Testis (tissue), 3 donors: Measurements from ENCODE around the gene SBF1. TPM values are rescaled to one million over a fixed set of nuclear protein-coding genes. Genes with fewer than 3 reads are reported as not detected.
A peak's percentile ranks its signal among the peaks of the same experiment; 100 is the strongest.
"Not testable (repeated sequence)": the region's sequence is repeated elsewhere in the genome, so short reads cannot be mapped to it uniquely, and the experiment has no call there.

Source experiments
- DNase-seq: peaks from one replicate; pipeline ENCODE4 v3.0.0-alpha.2; 2019
- H3K27ac ChIP-seq, 2 donors: fragments of 200-600 bp; sonication (generic); one replicate each; pipeline ENCODE4 v1.5.1; 2019
- H3K27me3 ChIP-seq: fragments of 200-600 bp; sonication (generic); one replicate; pipeline ENCODE4 v1.5.1; 2019
- H3K36me3 ChIP-seq: fragments of 200-600 bp; sonication (generic); one replicate; pipeline ENCODE4 v1.5.1; 2017; ENCODE audit warnings: low read depth; ENCODE audit errors: missing control alignments
- H3K4me1 ChIP-seq: fragments of 200-600 bp; sonication (generic); one replicate; pipeline ENCODE4 v1.5.1; 2019
- H3K4me3 ChIP-seq, 2 donors: fragments of 200-600 bp; sonication (generic); one replicate each; pipeline ENCODE4 v1.5.1; 2017 to 2019
- H3K9me3 ChIP-seq: fragments of 200-600 bp; sonication (generic); one replicate; pipeline ENCODE4 v1.5.1; 2017
- CTCF ChIP-seq, 3 experiments: fragments of 450-650 bp in 2 of 3; fragments of 200-600 bp in 1 of 3; sonication (generic) in 1 of 3; IDR thresholded peaks; one replicate each; pipeline ENCODE4 v1.5.1; 2016 to 2019; ENCODE audit warnings: antibody characterized with exemption in 3 of 3, mild to moderate bottlenecking in 2 of 3, moderate library complexity in 1 of 3
- POLR2A ChIP-seq: fragments of 450-650 bp; IDR thresholded peaks from one replicate; pipeline ENCODE4 v1.6.1; 2017; ENCODE audit warnings: antibody characterized with exemption, mild to moderate bottlenecking, moderate library complexity
- WGBS, 2 donors: methylation state at CpG; one replicate each; pipeline ENCODE4 v1.1.5; 2018; 5-methylcytosine and 5-hydroxymethylcytosine counted together
- intact Hi-C: fragments of 100-400 bp; cut with DNase I; formaldehyde crosslinking; loops from one replicate; pipeline ENCODE4 v1.15.1; 2023; ENCODE audit warnings: low total_unique reads
- polyA plus RNA-seq: library from polyadenylated mRNA; stranded (reverse); fragments of 350-450 nt; fragmentation: Illumina TruSeq; extraction: RNeasy Lipid Tissue Mini Kit (QIAGEN cat#74804); gene quantifications from one replicate; pipeline ENCODE4 v1.2.3, GENCODE V29; 2014; ENCODE audit warnings: low read depth, low replicate concordance; ENCODE audit not compliant: insufficient read depth
- total RNA-seq, 2 donors: library from RNA; depleted of rRNA; stranded (reverse); fragments of >200 nt; gene quantifications; one replicate each; pipeline ENCODE4 v1.2.3, GENCODE V29; 2016

Gene SBF1
- total and polyA plus RNA-seq, 3 donors from 2014 or later: 201 to 239 (median 208) TPM

- no peak for TF ChIP-seq CTCF (IDR thresholded peaks at IDR 0.05)
- TF ChIP-seq POLR2A: no peak
- peaks cover 4% of the 10 kb centered on the region for H3K4me1 ChIP-seq
- WGBS, 2 donors: 75 to 78% methylated on average over 4 of the region's 4 CpGs
Measured at GRCh38 chr22:50400406-50400805, 74.4 kb downstream of the SBF1 start.

DNA sequence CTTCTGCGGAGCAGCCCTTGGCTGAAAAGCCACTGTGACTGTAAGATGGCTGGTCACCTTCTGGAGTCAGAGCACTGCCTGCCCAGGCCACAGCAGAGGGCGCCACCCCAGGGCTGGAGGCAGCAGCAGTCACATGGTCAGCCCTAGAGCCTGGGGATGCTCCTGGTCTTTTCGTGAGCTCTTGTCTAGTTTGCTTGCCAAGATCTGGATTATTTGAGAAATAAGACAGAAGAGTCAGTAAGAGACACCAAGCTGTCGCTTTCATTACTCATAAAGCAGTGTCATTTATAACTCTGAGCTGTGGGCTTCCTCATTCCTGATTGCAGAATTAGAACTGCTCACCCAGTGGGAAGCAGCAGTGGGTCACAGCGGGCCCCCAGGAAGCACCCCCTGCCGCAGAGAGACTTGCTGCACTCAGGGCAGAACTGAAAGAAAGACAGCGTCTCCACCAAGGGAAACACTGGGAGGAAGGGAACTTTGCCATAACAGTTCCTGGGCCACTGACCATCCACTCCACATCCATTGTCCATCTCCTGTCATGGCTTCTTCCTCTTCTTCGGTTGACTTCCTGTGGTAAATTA, 75.0 kb downstream of the SBF1 start:
- no peaks in the 10 kb centered on the region for H3K9me3 ChIP-seq
- peak; percentile 54 for DNase-seq
- intact Hi-C loops: no loop called here
- no peaks in the 10 kb centered on the region for H3K27me3 ChIP-seq
- H3K27ac ChIP-seq: peak overlapping the region in 1 of 2 donors; percentile 43
- 66 to 81% methylated on average over 8 of the region's 8 CpGs for WGBS, 2 donors
- peaks cover 4% of the 10 kb centered on the region for H3K4me1 ChIP-seq
- H3K36me3 ChIP-seq: no peaks in the 10 kb centered on the region
- TF ChIP-seq CTCF (IDR thresholded peaks at IDR 0.05) (peak in 1 of 3 experiments; percentile 5), POLR2A (no peak)
- H3K4me3 ChIP-seq: no peak overlapping the region

More at GRCh38 chr22:50400406-50400805, 74.4 kb downstream of the SBF1 start:
- Histone ChIP-seq H3K4me3 (no peak overlapping the region), H3K9me3 (no peaks in the 10 kb centered on the region), H3K27me3 (no peaks in the 10 kb centered on the region), H3K36me3 (no peaks in the 10 kb centered on the region), H3K27ac (no peak overlapping the region)
- no peak for DNase-seq
- intact Hi-C loops: no loop called here

- 76 to 80% methylated on average over 15 of the region's 15 CpGs for WGBS, 2 donors
- intact Hi-C loops: no loop called here
- no peak for DNase-seq
- H3K4me3 ChIP-seq: no peak overlapping the region
- H3K27me3 ChIP-seq: no peaks in the 10 kb centered on the region
- no peaks in the 10 kb centered on the region for H3K9me3 ChIP-seq
- TF ChIP-seq CTCF (IDR thresholded peaks at IDR 0.05): no peak
- TF ChIP-seq POLR2A: no peak
- H3K4me1 ChIP-seq: peaks cover 4% of the 10 kb centered on the region
- H3K36me3 ChIP-seq: no peaks in the 10 kb centered on the region
- peak overlapping the region in 1 of 2 donors; percentile 43 for H3K27ac ChIP-seq
Measured at GRCh38 chr22:50398831-50399648, 75.8 kb downstream of the SBF1 start.

DNA sequence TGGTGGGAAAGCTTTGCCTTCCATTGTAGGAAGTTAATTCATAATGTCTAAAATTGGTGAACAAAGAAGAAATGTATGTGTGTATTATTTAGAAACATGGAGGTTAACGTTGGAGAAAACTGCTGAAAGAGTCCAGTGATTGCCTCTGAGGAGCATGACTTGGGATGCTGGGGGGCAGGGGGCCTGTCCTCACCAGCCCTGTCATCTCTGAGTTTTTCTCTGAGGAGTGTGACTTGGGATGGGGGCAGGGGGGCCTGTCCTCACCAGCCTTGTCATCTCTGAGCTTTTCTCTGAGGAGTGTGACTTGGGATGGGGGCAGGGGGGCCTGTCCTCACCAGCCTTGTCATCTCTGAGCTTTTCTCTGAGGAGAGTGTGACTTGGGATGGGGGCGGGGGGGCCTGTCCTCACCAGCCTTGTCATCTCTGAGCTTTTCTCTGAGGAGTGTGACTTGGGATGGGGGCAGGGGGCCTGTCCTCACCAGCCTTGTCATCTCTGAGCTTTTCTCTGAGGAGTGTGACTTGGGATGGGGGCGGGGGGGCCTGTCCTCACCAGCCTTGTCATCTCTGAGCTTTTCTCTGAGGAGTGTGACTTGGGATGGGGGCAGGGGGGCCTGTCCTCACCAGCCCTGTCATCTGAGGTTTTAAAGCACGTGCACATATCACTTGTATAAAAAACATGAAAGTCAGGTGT, 77.3 kb downstream of the SBF1 start:
- WGBS, 2 donors: 67 to 68% methylated on average over 3 of the region's 4 CpGs
- H3K4me3 ChIP-seq, DNase-seq, H3K4me1 ChIP-seq, H3K9me3 ChIP-seq, intact Hi-C loops, H3K27me3 ChIP-seq, H3K36me3 ChIP-seq, H3K27ac ChIP-seq: not testable (repeated sequence)

- Histone ChIP-seq H3K27me3 (no peaks in the 10 kb centered on the region), H3K9me3 (no peaks in the 10 kb centered on the region), H3K36me3 (no peaks in the 10 kb centered on the region), H3K4me3 (no peak overlapping the region), H3K27ac (no peak overlapping the region), H3K4me1 (peaks cover 7% of the 10 kb centered on the region)
- intact Hi-C loops: no loop called here
- no peak for DNase-seq
- TF ChIP-seq POLR2A: no peak
- WGBS, 2 donors: 65 to 73% methylated on average over 6 of the region's 6 CpGs
Measured at GRCh38 chr22:50396751-50397370, 78.0 kb downstream of the SBF1 start.

Other genes starting within 250 kb of the SBF1 start
- 100 to 1,000 TPM; 136 to 143 TPM for gene TUBGCP6, start 230.0 kb downstream of the SBF1 start, total RNA-seq
- gene TUBGCP6, start 230.0 kb downstream of the SBF1 start, polyA plus RNA-seq: 40.2 TPM
- gene HDAC10, start 223.8 kb downstream of the SBF1 start, total RNA-seq: 10 to 100 TPM; 32.1 to 33.1 TPM
- gene HDAC10, start 223.8 kb downstream of the SBF1 start, polyA plus RNA-seq: 13.5 TPM
- gene MAPK12, start 213.4 kb downstream of the SBF1 start, total RNA-seq: 10 to 100 TPM; 22.3 to 25.1 TPM
- gene MAPK12, start 213.4 kb downstream of the SBF1 start, polyA plus RNA-seq: 9.1 TPM
- 10 to 100 TPM in 1 of 2 donors, 1 to 10 TPM in 1; 8.3 to 10.7 TPM for gene MAPK11, start 204.7 kb downstream of the SBF1 start, total RNA-seq
- gene MAPK11, start 204.7 kb downstream of the SBF1 start, polyA plus RNA-seq: 6.4 TPM
- 100 to 1,000 TPM; 219 to 243 TPM for gene PLXNB2, start 167.4 kb downstream of the SBF1 start, total RNA-seq
- gene PLXNB2, start 167.4 kb downstream of the SBF1 start, polyA plus RNA-seq: 98.0 TPM
- 10 to 100 TPM; 17.1 to 18.0 TPM for gene DENND6B, start 148.0 kb downstream of the SBF1 start, total RNA-seq
- 22.0 TPM for gene DENND6B, start 148.0 kb downstream of the SBF1 start, polyA plus RNA-seq
- 100 to 1,000 TPM; 138 to 142 TPM for gene PPP6R2, start 131.7 kb downstream of the SBF1 start, total RNA-seq
- gene PPP6R2, start 131.7 kb downstream of the SBF1 start, polyA plus RNA-seq: 123 TPM
- gene ADM2, start 6.5 kb upstream of the SBF1 start, total RNA-seq: 1 to 10 TPM; 1.0 to 1.9 TPM
- 0.99 TPM for gene ADM2, start 6.5 kb upstream of the SBF1 start, polyA plus RNA-seq
- gene MIOX, start 11.8 kb upstream of the SBF1 start, total RNA-seq: under 1 TPM; 0.24 to 0.25 TPM
- gene MIOX, start 11.8 kb upstream of the SBF1 start, polyA plus RNA-seq: not detected
- 100 to 1,000 TPM in 1 of 2 donors, 10 to 100 TPM in 1; 95.4 to 109 TPM for gene LMF2, start 32.7 kb upstream of the SBF1 start, total RNA-seq
- gene LMF2, start 32.7 kb upstream of the SBF1 start, polyA plus RNA-seq: 59.7 TPM
- 10 to 100 TPM; 88.5 to 89.2 TPM for gene NCAPH2, start 33.2 kb upstream of the SBF1 start, total RNA-seq
- 67.4 TPM for gene NCAPH2, start 33.2 kb upstream of the SBF1 start, polyA plus RNA-seq
- 1 to 10 TPM; 4.1 to 4.8 TPM for gene SCO2, start 50.6 kb upstream of the SBF1 start, total RNA-seq
- gene SCO2, start 50.6 kb upstream of the SBF1 start, polyA plus RNA-seq: 1.8 TPM
- 10 to 100 TPM; 12.5 to 15.4 TPM for gene TYMP, start 55.0 kb upstream of the SBF1 start, total RNA-seq
- gene TYMP, start 55.0 kb upstream of the SBF1 start, polyA plus RNA-seq: 25.9 TPM
- under 1 TPM; 0.24 to 0.93 TPM for gene KLHDC7B, start 70.9 kb upstream of the SBF1 start, total RNA-seq
- gene KLHDC7B, start 70.9 kb upstream of the SBF1 start, polyA plus RNA-seq: 0.51 TPM
- gene SYCE3, start 87.9 kb upstream of the SBF1 start, total RNA-seq: 10 to 100 TPM; 40.4 to 71.9 TPM
- gene SYCE3, start 87.9 kb upstream of the SBF1 start, polyA plus RNA-seq: 183 TPM
- gene CPT1B, start 103.4 kb upstream of the SBF1 start, total RNA-seq: 100 to 1,000 TPM; 103 to 123 TPM
- 224 TPM for gene CPT1B, start 103.4 kb upstream of the SBF1 start, polyA plus RNA-seq
- gene CHKB, start 107.8 kb upstream of the SBF1 start, total RNA-seq: 10 to 100 TPM; 89.6 to 98.9 TPM
- 88.4 TPM for gene CHKB, start 107.8 kb upstream of the SBF1 start, polyA plus RNA-seq
- gene MAPK8IP2, start 125.8 kb upstream of the SBF1 start, total RNA-seq: 10 to 100 TPM; 34.9 to 36.9 TPM
- 12.7 TPM for gene MAPK8IP2, start 125.8 kb upstream of the SBF1 start, polyA plus RNA-seq
- gene ARSA, start 153.1 kb upstream of the SBF1 start, total RNA-seq: 10 to 100 TPM; 60.9 to 73.5 TPM
- 95.9 TPM for gene ARSA, start 153.1 kb upstream of the SBF1 start, polyA plus RNA-seq
- 10 to 100 TPM; 11.4 to 16.0 TPM for gene SHANK3, start 197.8 kb upstream of the SBF1 start, total RNA-seq
- gene SHANK3, start 197.8 kb upstream of the SBF1 start, polyA plus RNA-seq: 6.3 TPM